ENCODE data around the gene STRBP. TPM values are rescaled to one million over a fixed set of nuclear protein-coding genes. Genes with fewer than 3 reads are reported as not detected.
"Not testable (repeated sequence)": the region's sequence is repeated elsewhere in the genome, so short reads cannot be mapped to it uniquely, and the experiment has no call there.

Gene STRBP
- total and polyA plus RNA-seq, 4 experiments from 2014 or later: 17.5 to 23.8 (median 21.3) TPM

DNA sequence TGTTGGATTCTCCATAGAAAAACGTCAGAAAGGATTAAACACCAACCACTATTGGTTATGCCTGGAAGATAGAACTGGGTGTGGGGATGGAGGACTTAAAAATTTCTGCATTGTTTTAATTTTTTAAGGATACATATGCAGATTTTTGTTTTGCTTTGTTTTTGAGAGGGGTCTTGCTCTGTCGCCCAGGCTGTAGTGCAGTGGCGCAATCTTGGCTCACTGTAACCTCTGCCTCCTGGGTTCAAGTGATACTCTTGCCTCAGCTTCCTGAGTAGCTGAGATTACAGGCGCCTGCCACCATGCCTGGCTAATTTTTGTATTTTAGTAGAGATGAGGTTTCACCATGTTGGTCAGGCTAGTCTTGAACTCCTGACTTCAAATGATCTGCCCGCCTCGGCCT is 2.7 kb upstream of the STRBP start:
- H3K27me3 Mint-ChIP-seq; H3K27ac ChIP-seq (ENCODE audit: low read depth, low read length); H3K4me3 ChIP-seq (ENCODE audit: low read length in 2 of 2); CTCF ChIA-PET (ENCODE audit: partially characterized antibody); H3K9me3 Mint-ChIP-seq; H3K27ac Mint-ChIP-seq; H3K36me3 Mint-ChIP-seq; H3K36me3 ChIP-seq (ENCODE audit: insufficient read depth, low read length); H3K4me3 Mint-ChIP-seq; H3K9me3 ChIP-seq (ENCODE audit: control insufficient read depth in 1 of 2, low read length in 2 of 2); POLR2A ChIA-PET (ENCODE audit: partially characterized antibody); DNase-seq; H3K27me3 ChIP-seq (ENCODE audit: insufficient read depth, low read length); intact Hi-C loops (cut with micrococcal nuclease): not testable (repeated sequence)
- H3K4me1 ChIP-seq (ENCODE audit: insufficient read depth, low read length): peaks cover 22% of the 10 kb centered on the region
- peaks cover 14 to 26% (median 22%) of the 10 kb centered on the region in 4 donors for H3K4me1 Mint-ChIP-seq

DNA sequence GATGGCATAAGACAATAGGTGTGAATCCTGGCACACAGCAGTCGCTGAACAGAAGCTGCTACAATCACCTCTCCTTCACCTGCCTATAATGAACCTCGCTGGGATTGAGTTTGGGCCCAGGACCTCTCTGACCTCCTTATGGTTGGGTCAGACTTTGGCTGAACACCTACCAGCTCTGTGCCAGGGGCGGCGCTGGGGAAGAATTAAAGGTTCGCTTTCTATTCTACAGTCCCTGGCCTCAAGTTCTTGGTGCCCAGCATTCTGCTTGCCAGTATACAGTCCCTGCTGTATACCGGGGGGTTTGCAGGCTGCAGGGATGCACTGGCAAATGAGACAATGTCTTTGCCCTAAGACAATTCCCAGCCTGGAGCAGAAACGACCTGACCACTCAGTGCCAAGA is 895 bp upstream of the STRBP start:
- POLR2A ChIA-PET (ENCODE audit: partially characterized antibody): interaction anchor here (0.7 to 1.8 kb wide), 5 partner anchors 36 to 366 kb away, joined by 3 to 12 read pairs (median 4); no protein-coding TSS in a partner anchor

DNA sequence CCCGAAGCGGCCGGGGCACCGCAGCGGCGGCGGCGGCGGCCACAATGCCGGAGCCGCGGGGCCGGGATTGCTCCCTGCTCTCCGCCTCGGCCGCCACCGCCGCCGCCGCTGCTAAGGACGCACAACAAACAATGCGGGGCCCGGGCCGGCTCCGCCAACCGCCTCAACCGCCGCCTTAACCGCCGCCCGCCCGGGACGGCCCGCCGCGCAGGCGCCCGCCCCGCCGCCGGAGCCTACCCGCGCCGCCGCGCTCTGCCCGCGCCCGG is 254 bp downstream of the STRBP start:
- ChIA-PET CTCF (ENCODE audit: partially characterized antibody) (interaction anchor here (0.9 kb wide), 1 partner anchor 43 kb away, joined by 3 read pairs; no protein-coding TSS in a partner anchor), POLR2A (ENCODE audit: partially characterized antibody) (interaction anchor here (1.4 kb wide), 1 partner anchor 71 kb away, joined by 11 read pairs; no protein-coding TSS in a partner anchor)
- H3K4me3 Mint-ChIP-seq: no peak overlapping the region
- H3K36me3 Mint-ChIP-seq: no peaks in the 10 kb centered on the region
- Histone ChIP-seq H3K36me3 (ENCODE audit: insufficient read depth, low read length) (no peaks in the 10 kb centered on the region), H3K4me3 (ENCODE audit: low read length in 2 of 2) (peak overlapping the region in 1 of 2 donors; percentile 68), H3K4me1 (ENCODE audit: insufficient read depth, low read length) (peaks cover 22% of the 10 kb centered on the region), H3K27ac (ENCODE audit: low read depth, low read length) (no peak overlapping the region), H3K9me3 (ENCODE audit: control insufficient read depth in 1 of 2, low read length in 2 of 2) (no peaks in the 10 kb centered on the region), H3K27me3 (ENCODE audit: insufficient read depth, low read length) (no peaks in the 10 kb centered on the region)
- intact Hi-C loops (cut with micrococcal nuclease): loop anchor here (1.0 to 10.0 kb wide), 4 partner anchors 54 to 440 kb away; partner anchors contain the start of genes PDCL and RABGAP1
- no peaks in the 10 kb centered on the region for H3K27me3 Mint-ChIP-seq
- DNase-seq: no peak
- peaks cover 19 to 34% (median 25%) of the 10 kb centered on the region in 4 donors for H3K4me1 Mint-ChIP-seq
- no peak overlapping the region for H3K27ac Mint-ChIP-seq
- H3K9me3 Mint-ChIP-seq: no peaks in the 10 kb centered on the region

More for the DNA sequence above, 895 bp upstream of the STRBP start:
- intact Hi-C loops (cut with micrococcal nuclease): loop anchor here (10.0 kb wide), 1 partner anchor 324 kb away; the partner anchor contains the start of gene RABGAP1
- peak overlapping the region; percentile 35 to 89 (median 77) for H3K27ac Mint-ChIP-seq
- Histone ChIP-seq H3K27ac (ENCODE audit: low read depth, low read length) (peak overlapping the region; percentile 63), H3K27me3 (ENCODE audit: insufficient read depth, low read length) (no peaks in the 10 kb centered on the region), H3K4me3 (ENCODE audit: low read length in 2 of 2) (peak overlapping the region; percentile 45 to 76), H3K4me1 (ENCODE audit: insufficient read depth, low read length) (peaks cover 22% of the 10 kb centered on the region), H3K36me3 (ENCODE audit: insufficient read depth, low read length) (no peaks in the 10 kb centered on the region), H3K9me3 (ENCODE audit: control insufficient read depth in 1 of 2, low read length in 2 of 2) (no peaks in the 10 kb centered on the region)
- H3K36me3 Mint-ChIP-seq: no peaks in the 10 kb centered on the region
- H3K4me1 Mint-ChIP-seq: peaks cover 19 to 33% (median 24%) of the 10 kb centered on the region in 4 donors
- H3K27me3 Mint-ChIP-seq: no peaks in the 10 kb centered on the region
- H3K4me3 Mint-ChIP-seq: peak overlapping the region; percentile 68 to 84 (median 75)
- DNase-seq: peak in 2 of 5 donors; percentile 2 to 5
- H3K9me3 Mint-ChIP-seq: no peaks in the 10 kb centered on the region
- CTCF ChIA-PET (ENCODE audit: partially characterized antibody): interaction anchor here (0.7 to 1.5 kb wide), 5 partner anchors 13 to 80 kb away, joined by 3 to 9 read pairs (median 3); no protein-coding TSS in a partner anchor

DNA sequence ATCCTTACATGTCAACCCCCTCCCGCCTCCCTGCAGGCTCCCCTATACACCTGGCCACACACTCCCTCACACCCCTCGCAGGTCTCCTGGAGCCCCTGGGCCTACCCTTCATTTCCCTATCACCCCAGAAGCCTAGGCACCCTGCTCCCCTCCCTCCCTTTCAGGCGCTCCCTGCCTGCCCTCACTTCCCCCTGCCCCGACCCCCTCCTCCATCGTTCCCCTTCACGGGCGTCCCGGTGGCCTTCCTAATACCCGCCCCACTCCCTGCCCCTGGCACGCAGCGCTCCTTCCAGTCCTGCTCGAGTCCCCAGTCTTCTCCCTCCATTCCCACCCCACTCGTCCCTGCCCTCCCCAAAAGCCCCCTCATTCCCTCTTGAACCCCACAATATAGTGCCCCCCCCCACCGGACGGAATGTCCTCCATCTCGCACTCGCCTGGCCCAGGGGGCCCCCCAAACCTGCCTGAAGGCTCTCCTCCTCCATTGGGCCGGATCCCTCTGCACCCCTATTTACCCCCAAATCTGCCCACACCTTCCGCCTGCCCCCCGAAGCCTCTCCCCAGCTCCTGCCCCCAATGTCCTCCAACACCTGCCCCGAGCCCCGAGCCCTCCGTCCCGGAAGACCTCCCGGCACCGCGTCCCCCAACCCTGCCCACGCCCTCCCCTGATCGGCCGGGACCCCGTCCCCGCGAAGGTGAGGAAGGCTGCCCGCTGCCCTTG is 746 bp downstream of the STRBP start:
- intact Hi-C loops (cut with micrococcal nuclease): loop anchor here (1.0 to 10.0 kb wide), 4 partner anchors 55 to 439 kb away; partner anchors contain the start of genes PDCL and RABGAP1
- Mint-ChIP-seq H3K4me3 (peak overlapping the region; percentile 39 to 93 (median 90)), H3K27ac (peak overlapping the region in 6 of 7 donors; percentile 52 to 94 (median 86)), H3K9me3 (no peaks in the 10 kb centered on the region), H3K27me3 (no peaks in the 10 kb centered on the region), H3K36me3 (no peaks in the 10 kb centered on the region), H3K4me1 (peaks cover 22 to 38% (median 26%) of the 10 kb centered on the region in 4 donors)
- CTCF ChIA-PET (ENCODE audit: partially characterized antibody): interaction anchor here (0.9 kb wide), 1 partner anchor 42 kb away, joined by 3 read pairs; no protein-coding TSS in a partner anchor
- no peaks in the 10 kb centered on the region for H3K36me3 ChIP-seq (ENCODE audit: insufficient read depth, low read length)
- H3K9me3 ChIP-seq (ENCODE audit: control insufficient read depth in 1 of 2, low read length in 2 of 2): no peaks in the 10 kb centered on the region
- H3K27ac ChIP-seq (ENCODE audit: low read depth, low read length): no peak overlapping the region
- H3K27me3 ChIP-seq (ENCODE audit: insufficient read depth, low read length): no peaks in the 10 kb centered on the region
- POLR2A ChIA-PET (ENCODE audit: partially characterized antibody): no interaction called here
- peak overlapping the region in 1 of 2 donors; percentile 68 for H3K4me3 ChIP-seq (ENCODE audit: low read length in 2 of 2)
- peak in 3 of 5 donors; percentile 2 to 44 (median 13) for DNase-seq
- H3K4me1 ChIP-seq (ENCODE audit: insufficient read depth, low read length): peaks cover 22% of the 10 kb centered on the region

DNA sequence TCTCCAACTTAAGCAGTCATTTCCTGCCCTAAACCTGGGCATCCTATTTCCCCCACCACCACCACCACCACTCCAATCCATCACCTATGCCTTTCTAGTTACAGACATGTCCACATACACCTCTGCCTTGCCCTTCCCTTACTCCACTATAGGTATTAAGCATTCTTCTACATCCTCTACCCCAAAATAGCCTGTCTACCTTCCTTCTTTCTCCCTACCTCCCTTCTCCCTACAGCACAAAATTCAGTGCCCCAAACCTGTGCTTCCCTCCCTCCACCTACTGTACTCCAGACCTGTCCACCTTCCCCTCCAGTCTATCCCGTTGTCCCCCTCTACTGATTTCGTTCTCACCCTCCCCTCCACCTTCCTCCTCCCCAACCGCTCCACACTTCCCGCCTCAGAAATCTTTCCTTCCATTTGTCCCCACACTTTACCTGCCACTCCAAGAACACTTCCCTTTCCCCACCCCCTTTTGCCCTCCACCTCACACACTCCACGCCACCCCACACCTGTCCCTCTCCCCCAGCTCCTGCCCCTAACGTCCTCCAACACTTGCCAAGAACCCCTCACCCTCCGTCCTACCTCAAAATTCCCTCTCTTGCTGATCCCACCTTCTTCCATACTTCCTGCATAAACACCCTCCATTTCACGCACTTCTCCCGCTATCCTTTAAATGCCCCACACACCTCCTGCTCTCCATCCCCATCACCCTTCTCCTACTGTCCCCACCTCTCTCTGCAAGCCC is 1.6 kb downstream of the STRBP start:
- Histone ChIP-seq H3K36me3 (ENCODE audit: insufficient read depth, low read length) (no peaks in the 10 kb centered on the region), H3K4me3 (ENCODE audit: low read length in 2 of 2) (peak overlapping the region in 1 of 2 donors; percentile 68), H3K9me3 (ENCODE audit: control insufficient read depth in 1 of 2, low read length in 2 of 2) (no peaks in the 10 kb centered on the region), H3K27me3 (ENCODE audit: insufficient read depth, low read length) (no peaks in the 10 kb centered on the region), H3K4me1 (ENCODE audit: insufficient read depth, low read length) (peaks cover 22% of the 10 kb centered on the region), H3K27ac (ENCODE audit: low read depth, low read length) (no peak overlapping the region)
- CTCF ChIA-PET (ENCODE audit: partially characterized antibody): no interaction called here
- intact Hi-C loops (cut with micrococcal nuclease): loop anchor here (10.0 kb wide), 1 partner anchor 322 kb away; the partner anchor contains the start of gene RABGAP1
- no peak for DNase-seq
- Mint-ChIP-seq H3K36me3 (no peaks in the 10 kb centered on the region), H3K4me1 (peaks cover 23 to 38% (median 27%) of the 10 kb centered on the region in 4 donors), H3K27me3 (no peaks in the 10 kb centered on the region), H3K27ac (peak overlapping the region in 5 of 7 donors; percentile 52 to 94 (median 78)), H3K4me3 (peak overlapping the region; percentile 39 to 93 (median 90)), H3K9me3 (no peaks in the 10 kb centered on the region)
- POLR2A ChIA-PET (ENCODE audit: partially characterized antibody): no interaction called here

DNA sequence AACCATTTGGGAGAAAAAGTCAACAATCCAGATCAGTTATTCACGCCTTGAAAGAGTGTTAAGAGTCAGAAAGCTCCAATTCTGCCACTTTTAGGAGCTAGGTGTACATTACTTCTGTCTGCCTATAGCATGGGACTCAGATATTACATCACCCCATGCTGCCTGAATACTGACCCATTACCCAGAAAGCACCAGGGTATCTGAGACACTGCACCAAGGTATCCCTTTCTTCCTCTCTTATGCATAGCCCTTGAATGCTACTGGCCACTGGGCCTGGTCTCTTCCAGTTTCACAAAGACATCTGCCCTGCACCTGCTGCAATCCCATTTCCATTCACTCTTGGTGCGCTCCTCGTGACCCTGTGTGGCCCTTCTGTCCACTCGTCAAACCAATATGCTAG is 2.6 kb downstream of the STRBP start:
- H3K27me3 ChIP-seq (ENCODE audit: insufficient read depth, low read length): no peaks in the 10 kb centered on the region
- no peak overlapping the region for H3K4me3 ChIP-seq (ENCODE audit: low read length in 2 of 2)
- H3K4me1 ChIP-seq (ENCODE audit: insufficient read depth, low read length): peaks cover 22% of the 10 kb centered on the region
- no peaks in the 10 kb centered on the region for H3K36me3 Mint-ChIP-seq
- ChIA-PET CTCF (ENCODE audit: partially characterized antibody) (no interaction called here), POLR2A (ENCODE audit: partially characterized antibody) (no interaction called here)
- no peaks in the 10 kb centered on the region for H3K27me3 Mint-ChIP-seq
- peaks cover 24 to 42% (median 29%) of the 10 kb centered on the region in 4 donors for H3K4me1 Mint-ChIP-seq
- H3K9me3 ChIP-seq (ENCODE audit: control insufficient read depth in 1 of 2, low read length in 2 of 2): no peaks in the 10 kb centered on the region
- DNase-seq: no peak
- no peaks in the 10 kb centered on the region for H3K9me3 Mint-ChIP-seq
- intact Hi-C loops (cut with micrococcal nuclease): loop anchor here (10.0 kb wide), 1 partner anchor 321 kb away; the partner anchor contains the start of gene RABGAP1
- H3K27ac Mint-ChIP-seq: peak overlapping the region in 2 of 7 donors; percentile 0 to 43
- no peak overlapping the region for H3K27ac ChIP-seq (ENCODE audit: low read depth, low read length)
- H3K4me3 Mint-ChIP-seq: no peak overlapping the region
- no peaks in the 10 kb centered on the region for H3K36me3 ChIP-seq (ENCODE audit: insufficient read depth, low read length)

DNA sequence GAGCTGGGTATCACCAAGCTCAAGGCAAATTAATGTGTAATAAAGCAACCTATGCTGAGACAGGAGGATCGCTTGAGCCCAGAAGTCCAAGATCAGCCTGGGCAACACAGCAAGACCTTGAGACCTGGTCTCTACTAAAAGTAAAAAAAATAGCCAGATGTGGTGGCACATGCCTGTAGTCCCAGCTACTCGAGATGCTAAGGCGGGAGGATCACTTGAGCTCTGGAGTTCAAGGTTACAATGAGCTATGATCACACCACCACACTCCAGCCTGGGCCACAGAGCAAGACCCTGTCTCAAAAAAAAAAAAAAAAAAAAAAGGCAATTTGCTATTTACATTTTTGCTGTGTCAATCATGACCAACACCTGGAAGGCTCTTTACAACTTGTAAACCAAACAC is 5.2 kb downstream of the STRBP start:
- H3K4me3 ChIP-seq (ENCODE audit: low read length in 2 of 2): no peak overlapping the region
- no peaks in the 10 kb centered on the region for H3K9me3 ChIP-seq (ENCODE audit: control insufficient read depth in 1 of 2, low read length in 2 of 2)
- DNase-seq: no peak
- H3K4me1 Mint-ChIP-seq: peaks cover 22 to 36% (median 33%) of the 10 kb centered on the region in 4 donors
- no peak overlapping the region for H3K27ac Mint-ChIP-seq
- H3K36me3 Mint-ChIP-seq: no peaks in the 10 kb centered on the region
- no peaks in the 10 kb centered on the region for H3K27me3 Mint-ChIP-seq
- intact Hi-C loops (cut with micrococcal nuclease): loop anchor here (10.0 kb wide), 1 partner anchor 318 kb away; the partner anchor contains the start of gene RABGAP1
- no peaks in the 10 kb centered on the region for H3K9me3 Mint-ChIP-seq
- CTCF ChIA-PET (ENCODE audit: partially characterized antibody): no interaction called here
- H3K4me3 Mint-ChIP-seq: no peak overlapping the region
- no peaks in the 10 kb centered on the region for H3K27me3 ChIP-seq (ENCODE audit: insufficient read depth, low read length)
- H3K27ac ChIP-seq (ENCODE audit: low read depth, low read length): no peak overlapping the region
- H3K4me1 ChIP-seq (ENCODE audit: insufficient read depth, low read length): peaks cover 16% of the 10 kb centered on the region
- no peaks in the 10 kb centered on the region for H3K36me3 ChIP-seq (ENCODE audit: insufficient read depth, low read length)
- POLR2A ChIA-PET (ENCODE audit: partially characterized antibody): no interaction called here

All from CD4-positive, alpha-beta memory T cell (primary cell).